Epithelial cell of proximal tubule (primary cell): ENCODE results near the gene LRRN2. TPM values are rescaled to one million over a fixed set of nuclear protein-coding genes. Genes with fewer than 3 reads are reported as not detected.

Source experiments
- DNase-seq: peaks from one replicate; pipeline ENCODE4 v3.0.0-alpha.2; 2011; ENCODE audit warnings: low read depth
- H3K4me3 ChIP-seq: 2 replicates; pipeline ENCODE4 v1.5.1; 2011; ENCODE audit warnings: low read depth, mild to moderate bottlenecking, low read length
- CTCF ChIP-seq: conservative IDR thresholded peaks from 2 replicates; pipeline ENCODE4 v1.5.1; 2012; ENCODE audit warnings: low read depth, mild to moderate bottlenecking, low read length
- total RNA-seq: library from RNA; depleted of rRNA; stranded (reverse); fragments of >200 nt; gene quantifications from 2 replicates; pipeline ENCODE4 v1.2.3, GENCODE V29; 2015

The LRRN2 gene
- total RNA-seq, 1 donor from 2014 or later: 5.4 TPM

- no peak for TF ChIP-seq CTCF
- H3K4me3 ChIP-seq: no peak overlapping the region
- DNase-seq: no peak
Measured at GRCh38 chr1:204645251-204645650, 40.3 kb downstream of the LRRN2 start.

DNA sequence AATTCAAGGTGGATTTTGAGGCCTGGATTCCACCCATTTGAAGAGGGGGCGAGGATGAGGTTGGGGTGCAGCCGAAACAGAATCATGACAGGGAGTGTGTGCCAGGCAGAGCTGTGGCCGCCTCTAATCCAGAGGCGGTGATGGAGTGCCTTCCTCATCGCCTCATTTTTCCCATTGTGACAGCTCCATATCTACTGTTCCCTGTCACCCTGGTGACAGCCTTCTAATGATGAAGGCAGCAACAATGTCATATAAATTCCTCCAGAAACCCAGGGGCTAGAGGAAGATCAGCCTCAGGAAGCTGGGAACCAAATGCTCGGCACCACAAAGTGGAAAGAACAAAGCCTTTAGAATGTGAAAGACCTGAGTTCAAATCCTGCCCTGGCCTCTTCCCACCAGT, 42.0 kb downstream of the LRRN2 start:
- TF ChIP-seq CTCF: no peak
- DNase-seq: no peak
- no peak overlapping the region for H3K4me3 ChIP-seq

GRCh38 chr1:204641936-204642335, 43.6 kb downstream of the LRRN2 start:
- no peak for DNase-seq
- H3K4me3 ChIP-seq: no peak overlapping the region
- no peak for TF ChIP-seq CTCF

GRCh38 chr1:204641455-204641854, 44.1 kb downstream of the LRRN2 start:
- DNase-seq: no peak
- TF ChIP-seq CTCF: no peak
- no peak overlapping the region for H3K4me3 ChIP-seq

GRCh38 chr1:204640578-204640977, 45.0 kb downstream of the LRRN2 start:
- no peak for TF ChIP-seq CTCF
- no peak for DNase-seq

DNA sequence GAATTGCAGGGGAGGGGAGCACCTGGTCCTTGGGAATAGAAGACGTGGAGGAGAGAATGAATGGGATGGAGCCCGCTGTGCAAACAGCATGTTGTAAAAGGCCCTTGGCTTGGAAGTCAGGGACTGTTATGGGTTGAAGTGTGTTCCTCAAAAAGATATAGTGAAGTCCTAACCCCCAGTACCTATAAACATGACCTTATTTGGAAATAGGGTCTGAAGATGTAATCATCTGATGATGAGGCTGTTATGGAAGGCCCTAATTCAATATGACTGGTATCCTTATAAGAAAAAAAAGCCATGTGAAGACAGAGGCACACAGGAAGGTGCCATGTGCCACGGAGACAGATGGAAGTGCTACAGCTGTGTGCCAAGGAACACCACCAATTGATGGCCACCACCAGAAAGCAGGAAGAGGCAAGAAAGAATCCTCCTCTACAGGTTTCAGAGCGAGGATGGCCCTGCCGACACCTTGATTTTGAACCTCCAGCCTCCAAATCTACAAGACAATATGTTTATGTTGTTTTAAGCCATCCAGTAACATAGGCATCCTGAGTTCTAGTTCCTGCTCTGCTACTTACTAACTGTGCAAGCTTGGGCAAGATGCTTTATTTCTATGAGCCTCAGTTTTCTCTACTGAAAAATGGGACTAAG, 51.2 kb downstream of the LRRN2 start:
- no peak for DNase-seq
- no peak overlapping the region for H3K4me3 ChIP-seq
- TF ChIP-seq CTCF: no peak

More at GRCh38 chr1:204640578-204640977, 45.0 kb downstream of the LRRN2 start:
- no peak overlapping the region for H3K4me3 ChIP-seq

GRCh38 chr1:204633665-204634064, 51.9 kb downstream of the LRRN2 start:
- DNase-seq: no peak
- no peak for TF ChIP-seq CTCF
- H3K4me3 ChIP-seq: no peak overlapping the region
